Stimulated activated CD8-positive, alpha-beta memory T cell treated with anti-CD3 and anti-CD28 coated beads, Interleukin-12 subunit alpha, Interleukin-12 subunit beta, amount 100 ng/mL, for 1 hour (primary cell): ENCODE data around the gene BATF2.
A peak's percentile ranks its signal among the peaks of the same experiment; 100 is the strongest.
"Not testable (repeated sequence)": the region's sequence is repeated elsewhere in the genome, so short reads cannot be mapped to it uniquely, and the experiment has no call there.

Experiments used
- DNase-seq: peaks from one replicate; pipeline ENCODE4 v3.0.0-alpha.2; 2020; ENCODE audit warnings: low read depth

The BATF2 gene

GRCh38 chr11:65013130-65013887, 16.5 kb upstream of the BATF2 start:
- peak; percentile 83 for DNase-seq

GRCh38 chr11:65008873-65009272, 12.1 kb upstream of the BATF2 start:
- DNase-seq, result no peak

- no peak for DNase-seq
Measured at GRCh38 chr11:65008016-65008415, 11.2 kb upstream of the BATF2 start.

GRCh38 chr11:65003968-65004367, 7.2 kb upstream of the BATF2 start:
- DNase-seq, result not testable (repeated sequence)

GRCh38 chr11:65003282-65003681, 6.5 kb upstream of the BATF2 start:
- DNase-seq, result no peak

- DNase-seq, result no peak
Measured at GRCh38 chr11:65002706-65003105, 5.9 kb upstream of the BATF2 start.

GRCh38 chr11:64999478-64999877, 2.7 kb upstream of the BATF2 start:
- no peak for DNase-seq

GRCh38 chr11:64998690-64999431, 2.1 kb upstream of the BATF2 start:
- DNase-seq, result no peak

- no peak for DNase-seq
Measured at GRCh38 chr11:64998141-64998540, 1.4 kb upstream of the BATF2 start.

GRCh38 chr11:64996327-64996709, 453 bp downstream of the BATF2 start:
- no peak for DNase-seq

- no peak for DNase-seq
Measured at GRCh38 chr11:64994318-64994717, 2.5 kb downstream of the BATF2 start.

- no peak for DNase-seq
Measured at GRCh38 chr11:64990222-64990923, 6.4 kb downstream of the BATF2 start.

GRCh38 chr11:64989416-64989815, 7.4 kb downstream of the BATF2 start:
- no peak for DNase-seq

- DNase-seq, result no peak
Measured at GRCh38 chr11:64987998-64988854, 8.5 kb downstream of the BATF2 start.

- not testable (repeated sequence) for DNase-seq
Measured at GRCh38 chr11:64983339-64983738, 13.4 kb downstream of the BATF2 start.

- no peak for DNase-seq
Measured at GRCh38 chr11:64976651-64977050, 20.1 kb downstream of the BATF2 start.

GRCh38 chr11:64974124-64974523, 22.6 kb downstream of the BATF2 start:
- no peak for DNase-seq

- peak; percentile 83 for DNase-seq
Measured at GRCh38 chr11:64971421-64972233, 25.1 kb downstream of the BATF2 start, which contains the start of gene MAJIN. Gene MAJIN, minus strand, starts transcription at chr11:64972108. Its CDS starts 12,703 bp downstream, at chr11:64959405.

- no peak for DNase-seq
Measured at GRCh38 chr11:64970731-64971151, 26.0 kb downstream of the BATF2 start.

GRCh38 chr11:64969209-64969608, 27.6 kb downstream of the BATF2 start:
- no peak for DNase-seq

- no peak for DNase-seq
Measured at GRCh38 chr11:64967375-64967774, 29.4 kb downstream of the BATF2 start.
